Right atrium auricular region (tissue), 2 donors: ENCODE measurements around the gene IL1RL2. TPM values are rescaled to one million over a fixed set of nuclear protein-coding genes. Genes with fewer than 3 reads are reported as not detected.

Experiments used
- DNase-seq: peaks from one replicate; pipeline ENCODE4 v3.0.0-alpha.2; 2019; ENCODE audit warnings: low spot score
- H3K27ac ChIP-seq, 2 donors: fragments of 200-600 bp; sonication (generic); 1 replicate in 1 of 2; 2 replicates in 1 of 2; pipeline ENCODE4 v1.5.1; 2016 to 2019
- H3K27me3 ChIP-seq, 2 donors: fragments of 200-600 bp; sonication (generic); one replicate each; pipeline versions ENCODE4 v1.5.1 to v1.6.0; 2017 to 2019
- H3K36me3 ChIP-seq: fragments of 200-600 bp; sonication (generic); one replicate; pipeline ENCODE4 v1.5.1; 2016
- H3K4me1 ChIP-seq, 2 donors: fragments of 200-600 bp; sonication (generic); one replicate each; pipeline versions ENCODE4 v1.5.1 to v1.6.0; 2017 to 2019
- H3K4me3 ChIP-seq, 2 donors: fragments of 200-600 bp; sonication (generic); 1 replicate in 1 of 2; 2 replicates in 1 of 2; pipeline ENCODE4 v1.5.1; 2017 to 2019; ENCODE audit warnings: mild to moderate bottlenecking in 1 of 2, moderate library complexity in 1 of 2
- H3K9me3 ChIP-seq, 2 donors: fragments of 200-600 bp; sonication (generic); one replicate each; pipeline ENCODE4 v1.5.1; 2019
- CTCF ChIP-seq, 2 donors: fragments of 200-600 bp; sonication (generic); IDR thresholded peaks; one replicate each; pipeline ENCODE4 v1.5.1; 2019; ENCODE audit warnings: antibody characterized with exemption in 2 of 2
- total RNA-seq, 2 donors: library from RNA; depleted of rRNA; stranded (reverse); fragments of >200 nt; gene quantifications; one replicate each; pipeline ENCODE4 v1.1.0, GENCODE V29; 2016

IL1RL2 gene
- total RNA-seq, 2 donors from 2014 or later, result 0.55 TPM; not detected in 1

GRCh38 chr2:102233132-102233884, 46.5 kb downstream of the IL1RL2 start:
- no peak for DNase-seq
- Histone ChIP-seq H3K4me3 (no peak overlapping the region), H3K27me3 (no peaks in the 10 kb centered on the region), H3K27ac (no peak overlapping the region), H3K9me3 (no peaks in the 10 kb centered on the region), H3K4me1 (peaks cover 0 to 14% of the 10 kb centered on the region in 2 donors), H3K36me3 (no peaks in the 10 kb centered on the region)
- no peak for TF ChIP-seq CTCF (IDR thresholded peaks at IDR 0.05)

DNA sequence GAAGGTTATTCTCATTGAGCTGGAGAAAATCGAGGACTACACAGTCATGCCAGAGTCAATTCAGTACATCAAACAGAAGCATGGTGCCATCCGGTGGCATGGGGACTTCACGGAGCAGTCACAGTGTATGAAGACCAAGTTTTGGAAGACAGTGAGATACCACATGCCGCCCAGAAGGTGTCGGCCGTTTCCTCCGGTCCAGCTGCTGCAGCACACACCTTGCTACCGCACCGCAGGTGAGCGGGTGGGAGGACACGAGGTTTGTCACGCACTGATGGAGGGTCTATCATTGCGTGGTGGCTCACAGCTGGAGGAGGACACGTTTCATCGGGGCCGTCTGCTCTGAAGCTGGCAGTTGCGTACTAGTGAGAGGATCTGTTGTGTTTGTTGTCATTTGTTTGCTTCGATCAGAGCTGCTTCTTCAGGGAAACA, 48.2 kb downstream of the IL1RL2 start:
- TF ChIP-seq CTCF (IDR thresholded peaks at IDR 0.05), result no peak
- Histone ChIP-seq H3K27ac (no peak overlapping the region), H3K36me3 (no peaks in the 10 kb centered on the region), H3K27me3 (no peaks in the 10 kb centered on the region), H3K4me1 (peaks cover 0 to 9% of the 10 kb centered on the region in 2 donors), H3K9me3 (no peaks in the 10 kb centered on the region), H3K4me3 (no peak overlapping the region)
- DNase-seq, result no peak

- no peaks in the 10 kb centered on the region for H3K36me3 ChIP-seq
- H3K4me3 ChIP-seq, result no peak overlapping the region
- H3K27ac ChIP-seq, result no peak overlapping the region
- H3K9me3 ChIP-seq, result no peaks in the 10 kb centered on the region
- no peak for DNase-seq
- TF ChIP-seq CTCF (IDR thresholded peaks at IDR 0.05), result peak in 1 of 2 donors; percentile 30
- H3K27me3 ChIP-seq, result no peaks in the 10 kb centered on the region
- H3K4me1 ChIP-seq, result peaks cover 0 to 9% of the 10 kb centered on the region in 2 donors
These were observed 48.7 kb downstream of the IL1RL2 start for GRCh38 chr2:102235491-102235890.

DNA sequence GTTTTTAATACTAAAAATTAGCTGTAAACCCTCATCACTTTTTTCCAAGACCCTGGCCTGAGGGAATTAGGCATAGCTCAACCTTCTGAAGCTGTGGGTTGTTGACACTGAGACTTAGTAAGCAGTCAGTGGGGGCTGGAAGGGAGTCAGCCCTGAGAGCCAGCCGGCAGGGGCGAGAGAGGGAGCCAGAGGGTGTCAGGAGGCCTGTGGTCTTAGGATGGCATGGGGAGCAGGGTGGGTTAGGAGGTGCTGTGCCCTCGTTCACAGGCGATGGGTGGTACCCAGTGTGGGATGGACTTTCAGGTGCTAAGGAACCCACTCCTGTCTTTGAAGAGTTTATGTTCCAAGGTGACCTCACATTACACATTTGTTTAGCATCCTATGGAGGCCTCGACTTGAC, 49.3 kb downstream of the IL1RL2 start:
- no peaks in the 10 kb centered on the region for H3K36me3 ChIP-seq
- H3K27me3 ChIP-seq, result no peaks in the 10 kb centered on the region
- peaks cover 0 to 12% of the 10 kb centered on the region in 2 donors for H3K4me1 ChIP-seq
- no peaks in the 10 kb centered on the region for H3K9me3 ChIP-seq
- H3K27ac ChIP-seq, result no peak overlapping the region
- TF ChIP-seq CTCF (IDR thresholded peaks at IDR 0.05), result no peak
- no peak overlapping the region for H3K4me3 ChIP-seq
- no peak for DNase-seq

DNA sequence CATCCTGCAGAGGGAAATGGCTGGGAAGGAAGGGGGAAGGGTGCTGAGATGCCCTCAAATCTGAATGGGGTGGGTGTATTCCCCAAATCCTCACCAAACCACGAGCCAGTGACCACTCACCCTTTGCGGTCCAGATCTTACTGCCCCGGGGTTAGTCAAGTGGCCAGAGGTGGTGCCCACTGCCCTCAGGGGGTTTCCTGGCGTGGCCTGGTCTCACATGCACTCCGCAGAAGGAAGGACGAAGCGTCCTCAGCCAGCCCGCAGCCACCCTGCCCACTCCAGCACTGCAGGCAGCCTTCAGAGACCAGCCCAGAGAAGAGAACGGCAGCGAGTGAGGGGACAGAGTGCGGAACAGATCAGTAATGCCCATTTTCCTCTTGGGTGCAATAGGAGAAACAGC, 50.4 kb downstream of the IL1RL2 start:
- no peak for DNase-seq
- TF ChIP-seq CTCF (IDR thresholded peaks at IDR 0.05), result no peak
- no peaks in the 10 kb centered on the region for H3K27me3 ChIP-seq
- H3K4me1 ChIP-seq, result peaks cover 0 to 15% of the 10 kb centered on the region in 2 donors
- no peak overlapping the region for H3K4me3 ChIP-seq
- no peaks in the 10 kb centered on the region for H3K36me3 ChIP-seq
- H3K9me3 ChIP-seq, result no peaks in the 10 kb centered on the region
- H3K27ac ChIP-seq, result no peak overlapping the region
